B cell (primary cell): ENCODE results near the gene CXCL13. TPM values are rescaled to one million over a fixed set of nuclear protein-coding genes. Genes with fewer than 3 reads are reported as not detected.

Experiments used
- ATAC-seq: fragments of 200-7000 bp; cut with Tn5 transposase; one replicate; pipeline ENCODE4 v1.10.0; 2021; ENCODE audit warnings: low read depth, mild to moderate bottlenecking, moderate number of reproducible peaks, moderate library complexity
- CTCF ChIA-PET: fragments of 350-600 bp; sonication (Branson Sonifier 250); formaldehyde crosslinking; loops from one replicate; lab custom pipeline; 2021; ENCODE audit warnings: antibody characterized with exemption, inconsistent platforms; lab: Charles Lee
- POLR2A ChIA-PET: fragments of 350-600 bp; sonication (Branson Sonifier 250); formaldehyde crosslinking; loops from one replicate; lab custom pipeline; 2021; ENCODE audit warnings: antibody characterized with exemption; lab: Charles Lee
- DNase-seq: peaks from one replicate; pipeline ENCODE4 v3.0.0; 2013
- H2AFZ ChIP-seq: 2 replicates; pipeline ENCODE4 v1.6.1; 2012; ENCODE audit warnings: mild to moderate bottlenecking, low read depth, low read length; ENCODE audit not compliant: insufficient read depth, poor library complexity, severe bottlenecking
- H3K27ac ChIP-seq, 2 donors: 1 replicate in 1 of 2; 2 replicates in 1 of 2; pipeline ENCODE4 v1.5.1; 2012 to 2013; ENCODE audit warnings: low read length in 2 of 2, mild to moderate bottlenecking in 2 of 2, moderate library complexity in 1 of 2
- H3K27me3 ChIP-seq, 4 experiments: fragments of 200-600 bp in 1 of 4; sonication (generic) in 1 of 4; replicated peaks in 1 of 4; 1 replicate in 2 of 4; 2 replicates in 2 of 4; pipeline versions ENCODE4 v1.6.1 to v1.7.0; 2013 to 2016; ENCODE audit warnings: low read length in 3 of 4, mild to moderate bottlenecking in 2 of 4, mixed read lengths in 1 of 4, moderate library complexity in 1 of 4; ENCODE audit not compliant: insufficient read depth in 4 of 4, control insufficient read depth in 3 of 4; ENCODE audit errors: control extremely low read depth in 1 of 4
- H3K36me3 ChIP-seq, 2 experiments: replicated peaks in 1 of 2; 1 replicate in 1 of 2; 2 replicates in 1 of 2; pipeline versions ENCODE4 v1.6.1 to v1.7.1; 2013; ENCODE audit warnings: low read length in 1 of 2; ENCODE audit not compliant: insufficient read depth in 2 of 2, control insufficient read depth in 1 of 2; ENCODE audit errors: control extremely low read depth in 1 of 2, extremely low read depth in 1 of 2
- H3K4me1 ChIP-seq, 2 donors: fragments of 200-600 bp in 1 of 2; sonication (generic) in 1 of 2; 1 replicate in 1 of 2; 2 replicates in 1 of 2; pipeline versions ENCODE4 v1.5.1 to v1.6.1; 2013 to 2017; ENCODE audit warnings: low read length in 2 of 2; ENCODE audit not compliant: control insufficient read depth in 2 of 2, insufficient read depth in 2 of 2
- H3K4me2 ChIP-seq: replicated peaks from 2 replicates; pipeline ENCODE3; 2012; ENCODE audit warnings: mild to moderate bottlenecking, low read depth, low read length; ENCODE audit not compliant: poor library complexity, severe bottlenecking
- H3K4me3 ChIP-seq, 5 experiments: fragments of 200-600 bp in 1 of 5; sonication (generic) in 1 of 5; 1 replicate in 3 of 5; 2 replicates in 2 of 5; pipeline versions ENCODE4 v1.5.1 to v1.7.0; 2011 to 2016; ENCODE audit warnings: low read length in 4 of 5, mild to moderate bottlenecking in 4 of 5, low read depth in 2 of 5, control low read depth in 1 of 5, moderate library complexity in 1 of 5; ENCODE audit not compliant: insufficient read depth in 1 of 5; ENCODE audit errors: control extremely low read depth in 1 of 5, extremely low read depth in 1 of 5
- H3K79me2 ChIP-seq: fragments of 200-600 bp; sonication (generic); one replicate; pipeline ENCODE4 v1.6.0; 2016; ENCODE audit warnings: low read length; ENCODE audit not compliant: control insufficient read depth, insufficient read depth
- H3K9ac ChIP-seq: fragments of 200-600 bp; sonication (generic); 2 replicates; pipeline ENCODE4 v1.6.1; 2017; ENCODE audit warnings: mild to moderate bottlenecking, low read length, moderate library complexity
- H3K9me3 ChIP-seq, 3 donors: one replicate each; pipeline versions ENCODE4 v1.6.1 to v1.7.1; 2013; ENCODE audit warnings: low read length in 2 of 3; ENCODE audit not compliant: control insufficient read depth in 2 of 3, insufficient read depth in 1 of 3; ENCODE audit errors: control extremely low read depth in 1 of 3
- H4K20me1 ChIP-seq: 2 replicates; pipeline ENCODE4 v1.6.0; 2012; ENCODE audit warnings: mild to moderate bottlenecking, low read length; ENCODE audit not compliant: insufficient read depth, control insufficient read depth, poor library complexity, severe bottlenecking
- H3K27ac Mint-ChIP-seq: one replicate; pipeline ENCODE4 v1.8.0; 2021; ENCODE audit warnings: mixed read lengths
- H3K27me3 Mint-ChIP-seq: one replicate; pipeline ENCODE4 v1.8.0; 2021; ENCODE audit warnings: mixed read lengths
- H3K4me1 Mint-ChIP-seq: one replicate; pipeline ENCODE4 v1.8.0; 2021; ENCODE audit warnings: mixed read lengths
- H3K4me3 Mint-ChIP-seq: one replicate; pipeline ENCODE4 v1.8.0; 2021; ENCODE audit warnings: mixed read lengths
- H3K9me3 Mint-ChIP-seq: one replicate; pipeline ENCODE4 v1.8.0; 2022; ENCODE audit warnings: mixed read lengths; ENCODE audit not compliant: insufficient read depth
- CTCF ChIP-seq: fragments of 200-600 bp; IDR thresholded peaks from one replicate; pipeline ENCODE4 v1.8.0; 2022; ENCODE audit warnings: antibody characterized with exemption, mild to moderate bottlenecking
- EZH2 ChIP-seq: IDR thresholded peaks from 2 replicates; pipeline ENCODE4 v1.6.1; 2012; ENCODE audit warnings: borderline replicate concordance, low read depth, mild to moderate bottlenecking, moderate library complexity, low read length; ENCODE audit not compliant: insufficient read depth, poor library complexity, severe bottlenecking
- WGBS: methylation state at CpG from one replicate; pipeline ENCODE4 v1.1.5; 2013; ENCODE audit warnings: missing lambda C conversion rate; ENCODE audit not compliant: insufficient coverage; 5-methylcytosine and 5-hydroxymethylcytosine counted together
- intact Hi-C: fragments of 100-400 bp; cut with micrococcal nuclease; formaldehyde crosslinking; loops from one replicate; pipeline ENCODE4 v1.10.0; 2022
- polyA plus RNA-seq: library from polyadenylated mRNA; depleted of rRNA; stranded (reverse); fragments of >200 nt; gene quantifications from 2 replicates; pipeline ENCODE4 v1.2.3, GENCODE V29; 2012
- total RNA-seq, 2 donors: library from RNA; stranded (reverse); fragments of 120-200 nt in 1 of 2; gene quantifications; 1 replicate in 1 of 2; 2 replicates in 1 of 2; pipeline versions ENCODE4 v1.2.3 to v1.2.4, GENCODE V29; 2013 to 2022

Gene CXCL13
- total and polyA plus RNA-seq, 2 donors (not counting 1 experiment from before 2014, with no cell fraction given) = not detected

GRCh38 chr4:77615153-77615552, 9.5 kb downstream of the CXCL13 start:
- POLR2A ChIA-PET = no interaction called here

GRCh38 chr4:77617203-77617602, 11.6 kb downstream of the CXCL13 start:
- Histone ChIP-seq H3K4me1 (peaks cover 0 to 3% of the 10 kb centered on the region in 2 donors), H4K20me1 (no peaks in the 10 kb centered on the region), H3K4me3 (no peak overlapping the region), H3K27ac (no peak overlapping the region), H3K9ac (no peak overlapping the region), H3K9me3 (no peaks in the 10 kb centered on the region), H3K36me3 (no peaks in the 10 kb centered on the region), H3K79me2 (no peaks in the 10 kb centered on the region), H3K4me2 (no peak overlapping the region), H2AFZ (no peak overlapping the region), H3K27me3 (no peaks in the 10 kb centered on the region)
- TF ChIP-seq CTCF = no peak
- TF ChIP-seq EZH2 = no peak
- intact Hi-C loops = no loop called here
- no peak for DNase-seq
- H3K27ac Mint-ChIP-seq = no peak overlapping the region
- H3K4me3 Mint-ChIP-seq = no peak overlapping the region
- 100% methylated on average over 2 of the region's 5 CpGs for WGBS
- H3K4me1 Mint-ChIP-seq = peaks cover 4% of the 10 kb centered on the region
- no peak for ATAC-seq
- H3K27me3 Mint-ChIP-seq = peaks cover 9% of the 10 kb centered on the region
- ChIA-PET CTCF (interaction anchor here (0.9 to 2.7 kb wide), 3 partner anchors 13 to 152 kb away, joined by 3 to 8 read pairs (median 3); no protein-coding TSS in a partner anchor), POLR2A (no interaction called here)
- no peaks in the 10 kb centered on the region for H3K9me3 Mint-ChIP-seq

More at GRCh38 chr4:77615153-77615552, 9.5 kb downstream of the CXCL13 start:
- Histone ChIP-seq H3K79me2 (no peaks in the 10 kb centered on the region), H3K27ac (no peak overlapping the region), H4K20me1 (no peaks in the 10 kb centered on the region), H3K4me2 (no peak overlapping the region), H3K9ac (no peak overlapping the region), H3K36me3 (no peaks in the 10 kb centered on the region), H3K4me3 (no peak overlapping the region), H3K9me3 (no peaks in the 10 kb centered on the region), H3K4me1 (peaks cover 0 to 3% of the 10 kb centered on the region in 2 donors), H2AFZ (no peak overlapping the region), H3K27me3 (no peaks in the 10 kb centered on the region)
- no peak for ATAC-seq
- Mint-ChIP-seq H3K4me1 (peaks cover 4% of the 10 kb centered on the region), H3K4me3 (no peak overlapping the region), H3K9me3 (no peaks in the 10 kb centered on the region), H3K27ac (no peak overlapping the region), H3K27me3 (peaks cover 5% of the 10 kb centered on the region)
- intact Hi-C loops = no loop called here
- no peak for TF ChIP-seq CTCF
- no peak for TF ChIP-seq EZH2
- DNase-seq = no peak
- CTCF ChIA-PET = interaction anchor here (0.9 to 2.7 kb wide), 4 partner anchors 9 to 150 kb away, joined by 3 to 8 read pairs (median 4); no protein-coding TSS in a partner anchor
- WGBS = 100% methylated on average over 2 of the region's 5 CpGs
